CD14-positive monocyte (primary cell): Measurements from ENCODE around the gene NTRK3. TPM values are rescaled to one million over a fixed set of nuclear protein-coding genes. Genes with fewer than 3 reads are reported as not detected.

Experiments
- DNase-seq, 3 donors: peaks; one replicate each; pipeline ENCODE4 v3.0.0-alpha.2; 2011 to 2022
- H2AFZ ChIP-seq: 2 replicates; pipeline ENCODE4 v1.6.0; 2012; ENCODE audit warnings: mild to moderate bottlenecking, low read depth, low read length, inconsistent platforms; ENCODE audit not compliant: insufficient read depth, poor library complexity, severe bottlenecking
- H3K27ac ChIP-seq, 2 donors: 1 replicate in 1 of 2; 2 replicates in 1 of 2; pipeline ENCODE4 v1.5.1; 2012 to 2013; ENCODE audit warnings: low read length in 2 of 2, control low read depth in 1 of 2, inconsistent platforms in 1 of 2, low read depth in 1 of 2, mild to moderate bottlenecking in 1 of 2
- H3K27me3 ChIP-seq, 2 donors: one replicate each; pipeline versions ENCODE4 v1.6.0 to v1.6.1; 2011 to 2013; ENCODE audit warnings: low read length in 2 of 2; ENCODE audit not compliant: control insufficient read depth in 2 of 2, insufficient read depth in 2 of 2
- H3K36me3 ChIP-seq, 2 donors: replicated peaks in 1 of 2; 1 replicate in 1 of 2; 2 replicates in 1 of 2; pipeline versions ENCODE4 v1.5.1 to v1.6.1; 2012 to 2013; ENCODE audit warnings: low read length in 2 of 2, control low read depth in 1 of 2, inconsistent platforms in 1 of 2, mild to moderate bottlenecking in 1 of 2; ENCODE audit not compliant: insufficient read depth in 2 of 2, control insufficient read depth in 1 of 2
- H3K4me1 ChIP-seq, 2 donors: 1 replicate in 1 of 2; 2 replicates in 1 of 2; pipeline versions ENCODE4 v1.5.1 to v1.6.1; 2012 to 2013; ENCODE audit warnings: low read length in 2 of 2, control low read depth in 1 of 2, inconsistent platforms in 1 of 2, mild to moderate bottlenecking in 1 of 2, moderate library complexity in 1 of 2; ENCODE audit not compliant: insufficient read depth in 2 of 2, control insufficient read depth in 1 of 2
- H3K4me2 ChIP-seq: replicated peaks from 2 replicates; pipeline ENCODE3; 2012; ENCODE audit warnings: low read length, moderate library complexity, mild to moderate bottlenecking; ENCODE audit not compliant: poor library complexity, severe bottlenecking; ENCODE audit errors: extremely low read depth
- H3K4me3 ChIP-seq, 3 experiments: fragments of 200-600 bp in 1 of 3; sonication (generic) in 1 of 3; replicated peaks in 1 of 3; 1 replicate in 2 of 3; 2 replicates in 1 of 3; pipeline ENCODE4 v1.5.1; 2011 to 2013; ENCODE audit warnings: low read length in 3 of 3, mild to moderate bottlenecking in 3 of 3, control low read depth in 2 of 3, low read depth in 2 of 3, inconsistent platforms in 1 of 3, moderate library complexity in 1 of 3
- H3K79me2 ChIP-seq: 2 replicates; pipeline ENCODE4 v1.6.0; 2012; ENCODE audit warnings: mild to moderate bottlenecking, control low read depth, inconsistent platforms, low read length, moderate library complexity; ENCODE audit not compliant: insufficient read depth
- H3K9ac ChIP-seq: 2 replicates; pipeline ENCODE4 v1.6.0; 2017; ENCODE audit warnings: low read length, mild to moderate bottlenecking; ENCODE audit not compliant: insufficient read depth, poor library complexity, severe bottlenecking
- H3K9me3 ChIP-seq, 2 donors: replicated peaks in 1 of 2; 1 replicate in 1 of 2; 2 replicates in 1 of 2; pipeline versions ENCODE4 v1.5.1 to v1.6.1; 2012 to 2013; ENCODE audit warnings: low read length in 2 of 2, control low read depth in 1 of 2; ENCODE audit not compliant: control insufficient read depth in 1 of 2, insufficient read depth in 1 of 2
- H4K20me1 ChIP-seq: 2 replicates; pipeline ENCODE4 v1.6.0; 2012; ENCODE audit warnings: mild to moderate bottlenecking, low read length, control low read depth, moderate library complexity; ENCODE audit not compliant: insufficient read depth
- H3K27ac Mint-ChIP-seq, 7 donors: one replicate each; pipeline ENCODE4 v1.8.0; 2020; ENCODE audit warnings: mild to moderate bottlenecking in 7 of 7, mixed read lengths in 7 of 7, moderate library complexity in 6 of 7, inconsistent platforms in 2 of 7
- H3K27me3 Mint-ChIP-seq, 3 donors: one replicate each; pipeline ENCODE4 v1.8.0; 2021 to 2022; ENCODE audit warnings: low read depth in 3 of 3, mild to moderate bottlenecking in 3 of 3, mixed read lengths in 3 of 3, moderate library complexity in 3 of 3, inconsistent platforms in 1 of 3
- H3K36me3 Mint-ChIP-seq, 2 donors: one replicate each; pipeline ENCODE4 v1.8.0; 2020; ENCODE audit warnings: mixed read lengths in 2 of 2, inconsistent platforms in 1 of 2, mild to moderate bottlenecking in 1 of 2
- H3K4me1 Mint-ChIP-seq: one replicate; pipeline ENCODE4 v1.8.0; 2020; ENCODE audit warnings: mild to moderate bottlenecking, mixed read lengths
- H3K4me3 Mint-ChIP-seq, 2 donors: one replicate each; pipeline ENCODE4 v1.8.0; 2020; ENCODE audit warnings: mild to moderate bottlenecking in 2 of 2, mixed read lengths in 2 of 2, moderate library complexity in 1 of 2
- H3K9me3 Mint-ChIP-seq, 7 donors: one replicate each; pipeline ENCODE4 v1.8.0; 2020 to 2022; ENCODE audit warnings: mixed read lengths in 7 of 7, mild to moderate bottlenecking in 6 of 7, moderate library complexity in 6 of 7, inconsistent platforms in 2 of 7
- WGBS: methylation state at CpG from one replicate; pipeline ENCODE4 v1.1.5; 2013; ENCODE audit warnings: missing lambda C conversion rate; ENCODE audit not compliant: insufficient coverage; 5-methylcytosine and 5-hydroxymethylcytosine counted together
- intact Hi-C, 2 donors: fragments of 100-400 bp; cut with micrococcal nuclease; formaldehyde crosslinking; loops; one replicate each; pipeline versions ENCODE4 v1.15.0 to v1.15.1; 2023
- polyA plus RNA-seq, 3 donors: library from polyadenylated mRNA; depleted of rRNA in 1 of 3; unstranded in 2 of 3; stranded (reverse) in 1 of 3; fragments of 300-500 nt in 2 of 3; fragments of >200 nt in 1 of 3; fragmentation: Illumina TruSeq in 2 of 3; gene quantifications; 1 replicate in 2 of 3; 2 replicates in 1 of 3; pipeline ENCODE4 v1.2.3, GENCODE V29; 2012 to 2021
- TF ChIP-seq, protein P1 (sequence below): fragments of 200-600 bp; IDR thresholded peaks from one replicate; pipeline ENCODE4 v1.8.0; 2022; ENCODE audit warnings: antibody characterized with exemption, mild to moderate bottlenecking

The NTRK3 gene
- polyA plus RNA-seq, 3 donors: not detected

DNA sequence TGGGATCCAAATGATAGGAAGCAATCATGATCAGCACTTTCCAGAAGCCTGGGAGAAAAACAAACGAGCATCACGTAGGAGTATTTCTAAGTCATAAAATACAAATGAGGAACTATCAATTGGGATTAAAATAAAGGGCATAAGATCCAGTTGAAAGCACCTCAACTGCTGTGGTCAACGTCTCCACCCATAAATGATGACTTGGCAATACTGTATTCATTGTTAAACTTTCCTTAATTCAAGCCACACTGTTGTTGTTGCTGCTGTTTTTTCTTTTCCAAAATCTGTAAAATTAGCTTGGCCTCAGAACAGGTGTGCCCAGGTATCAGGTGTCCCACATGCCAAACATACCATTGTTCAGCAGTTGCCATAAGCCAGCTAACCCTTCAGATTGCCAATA, 395.8 kb downstream of the NTRK3 start:
- Histone ChIP-seq H3K4me2 (no peak overlapping the region), H4K20me1 (no peaks in the 10 kb centered on the region), H3K4me3 (no peak overlapping the region), H3K9me3 (no peaks in the 10 kb centered on the region), H3K79me2 (no peaks in the 10 kb centered on the region), H3K27ac (no peak overlapping the region), H3K4me1 (no peaks in the 10 kb centered on the region), H3K27me3 (no peaks in the 10 kb centered on the region), H3K9ac (no peak overlapping the region), H2AFZ (no peak overlapping the region), H3K36me3 (no peaks in the 10 kb centered on the region)
- TF ChIP-seq, protein P1, sequence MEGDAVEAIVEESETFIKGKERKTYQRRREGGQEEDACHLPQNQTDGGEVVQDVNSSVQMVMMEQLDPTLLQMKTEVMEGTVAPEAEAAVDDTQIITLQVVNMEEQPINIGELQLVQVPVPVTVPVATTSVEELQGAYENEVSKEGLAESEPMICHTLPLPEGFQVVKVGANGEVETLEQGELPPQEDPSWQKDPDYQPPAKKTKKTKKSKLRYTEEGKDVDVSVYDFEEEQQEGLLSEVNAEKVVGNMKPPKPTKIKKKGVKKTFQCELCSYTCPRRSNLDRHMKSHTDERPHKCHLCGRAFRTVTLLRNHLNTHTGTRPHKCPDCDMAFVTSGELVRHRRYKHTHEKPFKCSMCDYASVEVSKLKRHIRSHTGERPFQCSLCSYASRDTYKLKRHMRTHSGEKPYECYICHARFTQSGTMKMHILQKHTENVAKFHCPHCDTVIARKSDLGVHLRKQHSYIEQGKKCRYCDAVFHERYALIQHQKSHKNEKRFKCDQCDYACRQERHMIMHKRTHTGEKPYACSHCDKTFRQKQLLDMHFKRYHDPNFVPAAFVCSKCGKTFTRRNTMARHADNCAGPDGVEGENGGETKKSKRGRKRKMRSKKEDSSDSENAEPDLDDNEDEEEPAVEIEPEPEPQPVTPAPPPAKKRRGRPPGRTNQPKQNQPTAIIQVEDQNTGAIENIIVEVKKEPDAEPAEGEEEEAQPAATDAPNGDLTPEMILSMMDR: no peak
- Mint-ChIP-seq H3K27me3 (peaks cover 1 to 7% (median 5%) of the 10 kb centered on the region in 3 donors), H3K9me3 (peaks cover 0 to 4% (median 0%) of the 10 kb centered on the region in 7 donors), H3K4me1 (no peaks in the 10 kb centered on the region), H3K27ac (no peak overlapping the region), H3K36me3 (no peaks in the 10 kb centered on the region), H3K4me3 (no peak overlapping the region)
- intact Hi-C loops: no loop called here
- WGBS: 0% methylated on average over 1 of the region's 3 CpGs
- DNase-seq: no peak

DNA sequence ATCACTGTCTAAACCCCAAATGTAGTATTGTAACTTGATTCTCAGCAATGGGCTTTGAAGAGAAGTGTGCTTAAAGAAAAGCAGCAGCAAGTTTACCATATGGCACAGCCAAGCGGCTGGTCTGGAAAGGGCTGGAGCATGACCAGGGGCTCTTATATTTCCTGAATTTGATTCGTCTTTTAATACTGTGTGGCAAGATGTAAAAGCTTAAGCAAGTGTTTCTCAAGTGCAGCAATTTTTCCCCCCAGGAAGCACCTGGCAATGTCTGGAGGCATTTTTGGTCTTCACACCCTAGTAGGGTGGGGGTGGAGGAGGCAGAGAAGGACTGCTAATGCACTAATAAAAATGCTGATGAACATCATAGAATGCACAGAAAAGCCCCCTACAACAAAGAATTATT, 397.9 kb downstream of the NTRK3 start:
- Mint-ChIP-seq H3K4me1 (no peaks in the 10 kb centered on the region), H3K27me3 (peaks cover 0 to 5% (median 3%) of the 10 kb centered on the region in 3 donors), H3K4me3 (no peak overlapping the region), H3K36me3 (no peaks in the 10 kb centered on the region), H3K9me3 (peaks cover 0 to 6% (median 0%) of the 10 kb centered on the region in 7 donors), H3K27ac (no peak overlapping the region)
- Histone ChIP-seq H3K9ac (no peak overlapping the region), H3K9me3 (no peaks in the 10 kb centered on the region), H3K4me2 (no peak overlapping the region), H3K27me3 (no peaks in the 10 kb centered on the region), H3K4me1 (no peaks in the 10 kb centered on the region), H2AFZ (no peak overlapping the region), H4K20me1 (no peaks in the 10 kb centered on the region), H3K36me3 (no peaks in the 10 kb centered on the region), H3K79me2 (no peaks in the 10 kb centered on the region), H3K27ac (no peak overlapping the region), H3K4me3 (no peak overlapping the region)
- intact Hi-C loops: no loop called here
- DNase-seq: no peak
- TF ChIP-seq, protein P1: no peak
- WGBS: 29% methylated on average over 1 of the region's 2 CpGs
